Calu3 (cell line): ENCODE data around the gene PDE5A. TPM values are rescaled to one million over a fixed set of nuclear protein-coding genes. Genes with fewer than 3 reads are reported as not detected.

Experiments
- BruUV-seq: library from RNA; stranded (reverse); fragments of 400-500 nt; replicated peaks from 2 replicates; lab custom pipeline; 2021; lab: Mats Ljungman, UMichigan
- CTCF ChIA-PET: fragments of 300-600 bp; sonication (Branson Sonifier 250); formaldehyde crosslinking; loops from one replicate; lab custom pipeline; 2022; ENCODE audit warnings: antibody characterized with exemption; lab: Charles Lee
- DNase-seq: peaks from one replicate; pipeline ENCODE4 v3.0.0; 2022
- H3K27ac Mint-ChIP-seq: one replicate; pipeline ENCODE4 v1.8.0; 2022; ENCODE audit warnings: mixed read lengths; ENCODE audit not compliant: unreplicated experiment
- H3K27me3 Mint-ChIP-seq: one replicate; pipeline ENCODE4 v1.8.0; 2022; ENCODE audit warnings: mixed read lengths; ENCODE audit not compliant: unreplicated experiment
- H3K36me3 Mint-ChIP-seq: one replicate; pipeline ENCODE4 v1.8.0; 2022; ENCODE audit warnings: mild to moderate bottlenecking, moderate library complexity, mixed read lengths; ENCODE audit not compliant: insufficient read depth, unreplicated experiment
- H3K4me1 Mint-ChIP-seq: one replicate; pipeline ENCODE4 v1.8.0; 2022; ENCODE audit warnings: mild to moderate bottlenecking, low read depth, mixed read lengths; ENCODE audit not compliant: unreplicated experiment
- H3K4me3 Mint-ChIP-seq: one replicate; pipeline ENCODE4 v1.8.0; 2022; ENCODE audit warnings: mild to moderate bottlenecking, low read depth, moderate library complexity, mixed read lengths; ENCODE audit not compliant: unreplicated experiment
- H3K9me3 Mint-ChIP-seq: one replicate; pipeline ENCODE4 v1.8.0; 2022; ENCODE audit warnings: low read depth, mixed read lengths; ENCODE audit not compliant: unreplicated experiment
- intact Hi-C: fragments of 100-400 bp; cut with micrococcal nuclease; formaldehyde crosslinking; loops from one replicate; pipeline ENCODE4 v1.10.0; 2022; ENCODE audit not compliant: unreplicated experiment
- total RNA-seq: library from RNA; stranded (reverse); gene quantifications from 2 replicates; pipeline ENCODE4 v1.2.3, GENCODE V29; 2022
- TF ChIP-seq, protein P1 (sequence below): fragments of 200-600 bp; IDR thresholded peaks from one replicate; pipeline ENCODE4 v1.8.0; 2022; ENCODE audit warnings: antibody characterized with exemption; ENCODE audit not compliant: unreplicated experiment

The PDE5A gene
- total RNA-seq, 1 experiment from 2014 or later = 41.9 TPM

DNA sequence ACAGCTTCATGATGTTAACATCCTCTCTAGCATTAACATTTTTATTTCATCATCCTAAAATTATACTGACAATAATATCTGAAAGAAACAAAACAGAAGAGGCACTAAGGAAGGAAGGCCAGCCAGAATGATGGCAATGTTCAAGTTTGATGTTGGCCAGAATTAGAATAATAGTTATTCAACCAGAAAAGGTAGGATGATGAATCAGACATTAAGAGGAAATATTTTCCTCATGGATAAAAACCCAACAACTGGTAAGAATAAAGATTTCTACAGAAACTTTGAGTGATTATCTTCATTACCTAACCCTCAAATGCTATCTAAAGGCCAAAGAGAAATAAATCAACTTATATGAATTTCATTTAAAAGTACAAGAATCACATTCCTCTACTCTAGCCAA is 105.2 kb downstream of the PDE5A start:
- Mint-ChIP-seq H3K4me3 (no peak overlapping the region), H3K9me3 (no peaks in the 10 kb centered on the region), H3K27ac (no peak overlapping the region), H3K36me3 (no peaks in the 10 kb centered on the region), H3K4me1 (no peaks in the 10 kb centered on the region), H3K27me3 (no peaks in the 10 kb centered on the region)
- TF ChIP-seq, protein P1, sequence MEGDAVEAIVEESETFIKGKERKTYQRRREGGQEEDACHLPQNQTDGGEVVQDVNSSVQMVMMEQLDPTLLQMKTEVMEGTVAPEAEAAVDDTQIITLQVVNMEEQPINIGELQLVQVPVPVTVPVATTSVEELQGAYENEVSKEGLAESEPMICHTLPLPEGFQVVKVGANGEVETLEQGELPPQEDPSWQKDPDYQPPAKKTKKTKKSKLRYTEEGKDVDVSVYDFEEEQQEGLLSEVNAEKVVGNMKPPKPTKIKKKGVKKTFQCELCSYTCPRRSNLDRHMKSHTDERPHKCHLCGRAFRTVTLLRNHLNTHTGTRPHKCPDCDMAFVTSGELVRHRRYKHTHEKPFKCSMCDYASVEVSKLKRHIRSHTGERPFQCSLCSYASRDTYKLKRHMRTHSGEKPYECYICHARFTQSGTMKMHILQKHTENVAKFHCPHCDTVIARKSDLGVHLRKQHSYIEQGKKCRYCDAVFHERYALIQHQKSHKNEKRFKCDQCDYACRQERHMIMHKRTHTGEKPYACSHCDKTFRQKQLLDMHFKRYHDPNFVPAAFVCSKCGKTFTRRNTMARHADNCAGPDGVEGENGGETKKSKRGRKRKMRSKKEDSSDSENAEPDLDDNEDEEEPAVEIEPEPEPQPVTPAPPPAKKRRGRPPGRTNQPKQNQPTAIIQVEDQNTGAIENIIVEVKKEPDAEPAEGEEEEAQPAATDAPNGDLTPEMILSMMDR = no peak
- intact Hi-C loops = no loop called here
- no peak for DNase-seq
- CTCF ChIA-PET = no interaction called here
- BruUV-seq = no TSS peak

DNA sequence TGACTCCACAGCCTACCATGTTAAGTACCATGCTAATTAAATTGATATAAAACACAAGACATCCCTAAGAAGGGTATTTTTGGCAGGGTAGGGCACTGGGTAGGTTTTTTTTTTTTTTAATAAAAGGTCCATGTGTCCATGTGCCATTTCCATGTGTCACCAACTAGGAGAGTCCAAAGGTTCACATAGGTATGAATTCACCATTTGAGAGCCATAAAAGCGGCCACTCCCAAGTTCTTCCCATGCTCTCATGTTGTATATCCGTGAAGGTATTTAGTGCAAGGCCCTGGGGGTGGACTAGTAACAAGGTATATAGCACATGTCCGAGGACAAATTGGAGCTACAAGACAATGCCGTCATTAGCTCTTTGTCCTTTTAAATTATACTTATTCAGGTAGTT is 107.3 kb downstream of the PDE5A start:
- no peak for DNase-seq
- TF ChIP-seq, protein P1 = no peak
- Mint-ChIP-seq H3K27me3 (no peaks in the 10 kb centered on the region), H3K36me3 (peaks cover 14% of the 10 kb centered on the region), H3K9me3 (no peaks in the 10 kb centered on the region), H3K4me3 (no peak overlapping the region), H3K27ac (no peak overlapping the region), H3K4me1 (no peaks in the 10 kb centered on the region)
- CTCF ChIA-PET = no interaction called here
- intact Hi-C loops = no loop called here
- BruUV-seq = no TSS peak

DNA sequence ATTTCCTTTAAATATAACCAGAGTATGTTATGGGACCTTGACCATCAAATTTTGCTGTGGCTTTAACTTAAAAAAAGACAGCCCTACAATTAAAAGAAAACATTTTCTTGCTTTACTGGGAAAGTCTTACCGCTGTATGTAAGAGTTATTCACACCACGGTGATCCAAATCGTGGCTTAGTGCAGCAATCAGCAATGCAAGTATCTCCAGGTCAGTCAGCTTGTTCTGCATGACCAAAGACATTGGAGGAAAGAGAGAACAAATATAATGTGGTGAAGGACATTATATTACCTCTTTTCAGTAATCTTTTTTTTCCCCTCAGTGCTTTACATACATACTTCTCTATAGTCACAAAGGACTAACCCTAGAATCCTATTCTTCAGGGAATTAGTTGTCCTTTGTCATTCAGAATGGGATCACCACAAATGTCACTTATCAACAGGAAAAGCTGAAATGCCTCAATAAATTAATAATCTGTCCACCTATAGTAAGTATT is 109.6 kb downstream of the PDE5A start:
- peaks cover 14% of the 10 kb centered on the region for H3K36me3 Mint-ChIP-seq
- TF ChIP-seq, protein P1 = no peak
- H3K27me3 Mint-ChIP-seq = no peaks in the 10 kb centered on the region
- no peaks in the 10 kb centered on the region for H3K9me3 Mint-ChIP-seq
- DNase-seq = no peak
- intact Hi-C loops = no loop called here
- H3K4me3 Mint-ChIP-seq = no peak overlapping the region
- CTCF ChIA-PET = no interaction called here
- H3K4me1 Mint-ChIP-seq = no peaks in the 10 kb centered on the region
- H3K27ac Mint-ChIP-seq = no peak overlapping the region
- BruUV-seq = no TSS peak

DNA sequence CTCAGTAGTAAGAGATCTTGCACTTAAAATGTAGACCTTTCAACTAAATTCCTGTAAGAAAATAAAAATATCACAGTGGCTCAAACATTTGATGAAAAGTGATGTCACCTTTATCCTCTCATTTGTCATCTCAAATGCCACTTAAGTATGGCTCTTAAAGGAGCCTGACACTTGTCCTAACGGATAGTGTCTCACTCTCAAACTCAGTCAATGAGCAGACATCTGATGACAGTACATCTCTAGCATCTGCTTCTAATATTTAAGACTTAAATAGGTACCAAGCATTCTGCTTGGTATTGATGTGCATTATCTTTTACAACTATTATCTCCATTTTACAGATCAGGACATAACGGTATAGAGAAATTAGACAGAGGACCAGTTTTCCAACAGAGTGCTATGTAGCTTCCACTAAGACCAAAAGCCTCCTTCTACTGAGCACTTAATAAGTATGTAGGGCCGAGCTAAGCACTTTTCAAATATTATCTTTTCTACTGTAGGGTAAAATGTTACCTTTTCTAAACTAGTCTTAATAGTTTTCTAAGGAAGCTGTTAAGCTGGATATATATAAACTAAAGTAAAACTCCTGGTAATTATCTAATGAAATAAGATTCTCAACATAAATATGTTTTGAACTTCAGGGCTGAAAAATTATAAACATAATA is 110.2 kb downstream of the PDE5A start:
- TF ChIP-seq, protein P1 = no peak
- CTCF ChIA-PET = no interaction called here
- H3K27me3 Mint-ChIP-seq = no peaks in the 10 kb centered on the region
- DNase-seq = no peak
- peaks cover 14% of the 10 kb centered on the region for H3K36me3 Mint-ChIP-seq
- H3K4me1 Mint-ChIP-seq = no peaks in the 10 kb centered on the region
- BruUV-seq = no TSS peak
- intact Hi-C loops = no loop called here
- H3K27ac Mint-ChIP-seq = no peak overlapping the region
- no peaks in the 10 kb centered on the region for H3K9me3 Mint-ChIP-seq
- H3K4me3 Mint-ChIP-seq = no peak overlapping the region
